Right lobe of liver (tissue), 6 donors: Measurements from ENCODE around the gene RASIP1. TPM values are rescaled to one million over a fixed set of nuclear protein-coding genes. Genes with fewer than 3 reads are reported as not detected.
A peak's percentile ranks its signal among the peaks of the same experiment; 100 is the strongest.
"Not testable (repeated sequence)": the region's sequence is repeated elsewhere in the genome, so short reads cannot be mapped to it uniquely, and the experiment has no call there.

Experiments used
- ATAC-seq, 4 donors: fragments of 200-7000 bp; cut with Tn5 transposase; one replicate each; pipeline ENCODE4 v1.9.1; 2020; ENCODE audit warnings: mild to moderate bottlenecking in 4 of 4, moderate library complexity in 4 of 4
- DNase-seq, 3 donors: peaks; one replicate each; pipeline ENCODE4 v3.0.0-alpha.2; 2020
- H3K27ac ChIP-seq, 3 donors: fragments of 200-600 bp; one replicate each; pipeline ENCODE4 v1.8.0; 2022
- H3K27me3 ChIP-seq, 2 donors: fragments of 200-600 bp; one replicate each; pipeline ENCODE4 v1.8.0; 2022
- H3K36me3 ChIP-seq, 4 donors: fragments of 200-600 bp; sonication (generic) in 1 of 4; one replicate each; pipeline versions ENCODE4 v1.5.1 to v1.8.0; 2017 to 2022; ENCODE audit warnings: control low read depth in 1 of 4
- H3K4me1 ChIP-seq, 4 donors: fragments of 200-600 bp; sonication (generic) in 1 of 4; one replicate each; pipeline versions ENCODE4 v1.5.1 to v1.8.0; 2017 to 2022; ENCODE audit warnings: control low read depth in 1 of 4
- H3K4me3 ChIP-seq, 3 donors: fragments of 200-600 bp; one replicate each; pipeline ENCODE4 v1.8.0; 2022
- H3K9me3 ChIP-seq, 4 donors: fragments of 200-600 bp; sonication (generic) in 1 of 4; one replicate each; pipeline versions ENCODE4 v1.5.1 to v1.8.0; 2017 to 2022; ENCODE audit warnings: control low read depth in 1 of 4
- POLR2A ChIP-seq: fragments of 450-650 bp; IDR thresholded peaks from one replicate; pipeline ENCODE4 v1.6.1; 2017; ENCODE audit warnings: antibody characterized with exemption, mild to moderate bottlenecking
- WGBS: methylation state at CpG from one replicate; pipeline ENCODE4 v1.1.6; 2018; ENCODE audit warnings: low coverage, low lambda C conversion rate; ENCODE audit not compliant: insufficient coverage; ENCODE audit errors: missing lambda C conversion rate; 5-methylcytosine and 5-hydroxymethylcytosine counted together
- intact Hi-C, 2 donors: fragments of 100-400 bp; cut with DNase I; formaldehyde crosslinking; loops; one replicate each; pipeline versions ENCODE4 v1.11.2 to v1.14.1; 2022
- long read RNA-seq: library from polyadenylated mRNA; unstranded; transcript quantifications from one replicate; pipeline ENCODE4 v2.0.0, GENCODE V29; 2019
- total RNA-seq, 6 experiments: library from RNA; depleted of rRNA in 2 of 6; stranded (reverse); fragments of >200 nt in 2 of 6; fragmentation: NEBNext Ultra II Directional in 3 of 6; extraction: Animal tissue kit (Norgen Biotek cat#: 25700) in 3 of 6; gene quantifications; one replicate each; pipeline versions ENCODE4 v1.1.0 to v1.2.4, GENCODE V29; 2016 to 2023
- TF ChIP-seq, protein P1 (sequence below), 4 donors: fragments of 200-600 bp in 3 of 4; fragments of 450-650 bp in 1 of 4; IDR thresholded peaks; one replicate each; pipeline versions ENCODE4 v1.5.1 to v1.8.0; 2016 to 2022; ENCODE audit warnings: antibody characterized with exemption in 4 of 4, mild to moderate bottlenecking in 2 of 4
- donor health status: DM: no; HTN: yes; CAD: no.
- donor health status: DM: no; HTN: no; CAD: no.
- donor health status: DM: no; HTN: no; CAD: no.
- donor health status: DM: no; HTN: yes; CAD: no.
- donor health status: DM: no; HTN: yes; CAD: no.

The RASIP1 gene, protein sequence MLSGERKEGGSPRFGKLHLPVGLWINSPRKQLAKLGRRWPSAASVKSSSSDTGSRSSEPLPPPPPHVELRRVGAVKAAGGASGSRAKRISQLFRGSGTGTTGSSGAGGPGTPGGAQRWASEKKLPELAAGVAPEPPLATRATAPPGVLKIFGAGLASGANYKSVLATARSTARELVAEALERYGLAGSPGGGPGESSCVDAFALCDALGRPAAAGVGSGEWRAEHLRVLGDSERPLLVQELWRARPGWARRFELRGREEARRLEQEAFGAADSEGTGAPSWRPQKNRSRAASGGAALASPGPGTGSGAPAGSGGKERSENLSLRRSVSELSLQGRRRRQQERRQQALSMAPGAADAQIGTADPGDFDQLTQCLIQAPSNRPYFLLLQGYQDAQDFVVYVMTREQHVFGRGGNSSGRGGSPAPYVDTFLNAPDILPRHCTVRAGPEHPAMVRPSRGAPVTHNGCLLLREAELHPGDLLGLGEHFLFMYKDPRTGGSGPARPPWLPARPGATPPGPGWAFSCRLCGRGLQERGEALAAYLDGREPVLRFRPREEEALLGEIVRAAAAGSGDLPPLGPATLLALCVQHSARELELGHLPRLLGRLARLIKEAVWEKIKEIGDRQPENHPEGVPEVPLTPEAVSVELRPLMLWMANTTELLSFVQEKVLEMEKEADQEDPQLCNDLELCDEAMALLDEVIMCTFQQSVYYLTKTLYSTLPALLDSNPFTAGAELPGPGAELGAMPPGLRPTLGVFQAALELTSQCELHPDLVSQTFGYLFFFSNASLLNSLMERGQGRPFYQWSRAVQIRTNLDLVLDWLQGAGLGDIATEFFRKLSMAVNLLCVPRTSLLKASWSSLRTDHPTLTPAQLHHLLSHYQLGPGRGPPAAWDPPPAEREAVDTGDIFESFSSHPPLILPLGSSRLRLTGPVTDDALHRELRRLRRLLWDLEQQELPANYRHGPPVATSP
- total RNA-seq: 1 to 10 TPM; 2.7 to 6.7 (median 4.9) TPM
- long read RNA-seq: 0 reads

DNA sequence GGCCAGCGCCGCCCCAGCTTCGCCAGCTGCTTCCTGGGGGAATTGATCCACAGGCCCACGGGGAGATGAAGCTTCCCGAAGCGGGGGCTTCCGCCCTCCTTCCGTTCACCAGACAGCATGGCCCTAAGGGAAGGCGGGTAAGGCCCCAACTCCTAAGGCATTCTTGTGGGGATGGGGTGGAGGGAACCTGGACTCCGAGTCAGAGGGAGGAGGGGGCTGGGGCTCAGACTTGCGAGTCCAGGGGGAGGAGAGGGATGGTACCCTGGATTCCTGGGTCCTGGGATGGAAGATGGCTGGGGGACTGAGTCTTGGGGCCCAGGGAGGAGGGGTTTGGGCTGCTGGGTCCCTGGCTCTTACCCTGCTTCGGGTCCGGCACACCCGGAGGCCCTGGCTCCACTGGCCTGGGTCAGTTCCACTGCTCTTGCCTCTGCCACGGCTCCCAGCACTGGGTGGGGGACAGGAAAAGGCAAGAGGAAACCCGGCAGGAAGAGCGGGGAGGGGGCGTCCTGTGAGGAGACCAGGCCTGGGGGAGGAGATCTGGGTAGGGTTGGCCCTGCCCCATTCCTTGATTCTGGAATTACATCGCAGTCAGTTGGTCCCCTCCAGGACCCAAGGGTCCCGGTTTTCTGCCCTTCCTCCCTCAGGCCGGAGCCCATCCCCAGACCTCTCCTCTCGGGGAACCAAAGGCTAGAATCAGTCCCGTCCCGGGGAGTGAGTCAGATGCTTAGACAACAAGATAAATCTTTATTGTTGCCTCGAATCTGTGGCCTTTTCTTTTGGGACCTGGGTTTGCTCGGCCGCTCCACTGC lies at the start of gene RASIP1:
TSS of gene RASIP1 (minus strand) at position 447 of the 809 bp plus-strand sequence. CDS start at position 119, 328 bp downstream.
- 72% methylated on average over 8 of the region's 27 CpGs for WGBS
- Histone ChIP-seq H3K4me3 (peak within 1 kb of the TSS; percentile 47 to 58 (median 54)), H3K27me3 (no peaks in the 10 kb centered on the region), H3K4me1 (peaks cover 0 to 5% (median 0%) of the 10 kb centered on the region in 4 donors), H3K27ac (peak within 1 kb of the TSS; percentile 59 to 72 (median 67)), H3K36me3 (no peaks in the 10 kb centered on the region), H3K9me3 (no peaks in the 10 kb centered on the region)
- intact Hi-C loops: no loop called here
- DNase-seq (peak in 1 of 3 donors; percentile 79), ATAC-seq (peak; percentile 7 to 37 (median 18))
- TF ChIP-seq, protein P1, sequence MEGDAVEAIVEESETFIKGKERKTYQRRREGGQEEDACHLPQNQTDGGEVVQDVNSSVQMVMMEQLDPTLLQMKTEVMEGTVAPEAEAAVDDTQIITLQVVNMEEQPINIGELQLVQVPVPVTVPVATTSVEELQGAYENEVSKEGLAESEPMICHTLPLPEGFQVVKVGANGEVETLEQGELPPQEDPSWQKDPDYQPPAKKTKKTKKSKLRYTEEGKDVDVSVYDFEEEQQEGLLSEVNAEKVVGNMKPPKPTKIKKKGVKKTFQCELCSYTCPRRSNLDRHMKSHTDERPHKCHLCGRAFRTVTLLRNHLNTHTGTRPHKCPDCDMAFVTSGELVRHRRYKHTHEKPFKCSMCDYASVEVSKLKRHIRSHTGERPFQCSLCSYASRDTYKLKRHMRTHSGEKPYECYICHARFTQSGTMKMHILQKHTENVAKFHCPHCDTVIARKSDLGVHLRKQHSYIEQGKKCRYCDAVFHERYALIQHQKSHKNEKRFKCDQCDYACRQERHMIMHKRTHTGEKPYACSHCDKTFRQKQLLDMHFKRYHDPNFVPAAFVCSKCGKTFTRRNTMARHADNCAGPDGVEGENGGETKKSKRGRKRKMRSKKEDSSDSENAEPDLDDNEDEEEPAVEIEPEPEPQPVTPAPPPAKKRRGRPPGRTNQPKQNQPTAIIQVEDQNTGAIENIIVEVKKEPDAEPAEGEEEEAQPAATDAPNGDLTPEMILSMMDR (IDR thresholded peaks at IDR 0.05): no peak
- peak; percentile 33 for TF ChIP-seq POLR2A

DNA sequence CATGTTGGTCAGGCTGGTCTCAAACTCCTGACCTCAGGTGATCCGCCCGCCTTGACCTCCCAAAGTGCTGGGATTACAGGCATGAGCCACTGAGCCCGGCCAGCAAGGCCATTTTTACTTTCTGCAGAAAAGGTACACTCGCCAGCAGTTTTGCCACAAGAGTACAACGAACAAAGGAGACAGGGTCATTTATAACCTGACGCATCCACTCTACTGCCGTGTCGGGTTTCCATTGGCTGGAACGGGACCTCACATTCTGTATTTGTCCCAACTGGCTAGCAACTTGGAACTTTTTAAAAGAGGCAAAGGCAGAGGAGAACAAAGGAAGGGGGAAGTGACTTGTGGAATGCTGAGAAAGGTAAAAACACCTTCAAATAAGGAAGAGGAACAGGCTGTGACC lies 46.9 kb upstream of the RASIP1 start:
- H3K9me3 ChIP-seq, H3K4me3 ChIP-seq, DNase-seq, ATAC-seq, H3K27ac ChIP-seq, H3K27me3 ChIP-seq, H3K4me1 ChIP-seq, intact Hi-C loops, H3K36me3 ChIP-seq: not testable (repeated sequence)
- 83% methylated on average over 8 of the region's 9 CpGs for WGBS

DNA sequence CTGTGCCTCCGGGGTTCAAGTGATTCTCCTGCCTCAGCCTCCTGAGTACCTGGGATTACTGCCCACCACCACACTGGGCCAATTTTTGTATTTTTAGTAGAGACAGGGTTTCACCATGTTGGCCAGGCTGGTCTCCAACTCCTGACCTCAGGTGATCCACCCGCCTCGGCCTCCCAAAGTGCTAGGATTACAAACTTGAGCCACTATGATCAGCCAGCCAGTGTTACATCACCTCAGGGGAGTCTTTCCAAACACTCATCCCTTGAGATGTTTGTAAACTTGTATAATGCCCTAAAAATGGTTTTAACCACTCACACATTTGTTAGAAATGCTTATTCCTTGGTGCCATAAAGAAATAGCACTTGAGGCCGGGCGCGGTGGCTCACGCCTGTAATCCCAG lies 46.0 kb upstream of the RASIP1 start:
- intact Hi-C loops, ATAC-seq: not testable (repeated sequence)

DNA sequence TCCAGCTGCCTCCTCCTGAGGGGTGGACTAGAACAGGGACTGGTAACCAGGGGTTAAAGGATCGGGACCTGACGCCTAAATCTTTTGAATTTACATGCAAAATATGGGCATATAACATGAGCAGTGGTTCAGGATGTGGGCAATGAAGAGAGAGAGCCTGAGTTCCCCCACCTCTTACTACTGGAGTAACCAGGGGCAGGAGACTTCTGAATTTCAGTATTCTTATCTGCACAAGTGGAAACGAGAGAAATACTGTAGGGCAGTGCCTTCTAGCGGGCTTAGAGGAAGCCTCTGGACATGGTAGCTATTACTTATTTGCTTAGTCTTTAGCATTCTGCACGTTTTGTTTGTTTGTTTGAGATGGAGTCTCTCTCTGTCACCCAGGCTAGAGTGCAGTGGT lies 44.1 kb upstream of the RASIP1 start:
- 29% methylated on average over 5 of the region's 5 CpGs for WGBS
- H3K4me1 ChIP-seq: peaks cover 0 to 17% (median 5%) of the 10 kb centered on the region in 4 donors
- no peaks in the 10 kb centered on the region for H3K9me3 ChIP-seq
- H3K27ac ChIP-seq: no peak overlapping the region
- no peaks in the 10 kb centered on the region for H3K36me3 ChIP-seq
- H3K27me3 ChIP-seq: no peaks in the 10 kb centered on the region
- ATAC-seq (peak; percentile 41 to 65 (median 54)), DNase-seq (no peak)
- no peak overlapping the region for H3K4me3 ChIP-seq
- intact Hi-C loops: no loop called here
- no peak for TF ChIP-seq POLR2A
- TF ChIP-seq, protein P1 (IDR thresholded peaks at IDR 0.05): peak; percentile 45 to 64 (median 60)

More for the DNA sequence above, 46.0 kb upstream of the RASIP1 start:
- H3K27me3 ChIP-seq, H3K27ac ChIP-seq, H3K36me3 ChIP-seq, DNase-seq, H3K9me3 ChIP-seq, H3K4me3 ChIP-seq: not testable (repeated sequence)
- H3K4me1 ChIP-seq: peaks cover 0 to 12% (median 5%) of the 10 kb centered on the region in 4 donors
- 80% methylated on average over 7 of the region's 7 CpGs for WGBS
